OCI-LY3 (cell line): ENCODE data around the gene ADAMTS7.
"Not testable (repeated sequence)": the region's sequence is repeated elsewhere in the genome, so short reads cannot be mapped to it uniquely, and the experiment has no call there.

Experiments used
- CTCF ChIP-seq: fragments of 200-600, 300-600 bp; sonication (generic); IDR thresholded peaks from 2 replicates; pipeline ENCODE4 v1.5.1; 2014; ENCODE audit warnings: antibody characterized with exemption, low read length, low read depth
- EZH2phosphoT487 ChIP-seq: fragments of 200-600 bp; shearing (Covaris generic); IDR thresholded peaks from 2 replicates; pipeline ENCODE4 v1.6.1; 2018; ENCODE audit warnings: antibody characterized with exemption, mixed run types, low read depth

GRCh38 chr15:78753359-78753659 lies 58.0 kb downstream of the ADAMTS7 start:
- TF ChIP-seq CTCF, EZH2phosphoT487: not testable (repeated sequence)
